Nephron progenitor cell (in vitro differentiated cells): ENCODE data around the gene ZNF569.

ENCODE experiments used
- DNase-seq: peaks from one replicate; pipeline ENCODE4 v3.0.0; 2021
- H3K27ac Mint-ChIP-seq: 2 replicates; pipeline ENCODE4 v1.8.0; 2021; ENCODE audit warnings: mild to moderate bottlenecking, moderate library complexity, mixed read lengths
- H3K27me3 Mint-ChIP-seq: 2 replicates; pipeline ENCODE4 v1.8.0; 2021; ENCODE audit warnings: mild to moderate bottlenecking, low read depth, mixed read lengths; ENCODE audit not compliant: poor library complexity
- H3K36me3 Mint-ChIP-seq: 2 replicates; pipeline ENCODE4 v1.8.0; 2021; ENCODE audit warnings: low read depth, mixed read lengths
- H3K4me1 Mint-ChIP-seq: 2 replicates; pipeline ENCODE4 v1.8.0; 2021; ENCODE audit warnings: mixed read lengths
- H3K4me3 Mint-ChIP-seq: 2 replicates; pipeline ENCODE4 v1.8.0; 2021; ENCODE audit warnings: mild to moderate bottlenecking, moderate library complexity, mixed read lengths
- H3K9me3 Mint-ChIP-seq: 2 replicates; pipeline ENCODE4 v1.8.0; 2021; ENCODE audit warnings: mild to moderate bottlenecking, moderate library complexity, mixed read lengths
- TF ChIP-seq, protein P1 (sequence below): fragments of 200-600 bp; sonication (generic); IDR thresholded peaks from 2 replicates; pipeline ENCODE4 v1.5.0; 2021; ENCODE audit warnings: antibody characterized with exemption

The ZNF569 gene

GRCh38 chr19:37466798-37467607 lies at the start of gene ZNF569:
TSS of gene ZNF569 (minus strand) at chr19:37467444. CDS start at chr19:37444921, 22,523 bp downstream.
- H3K36me3 Mint-ChIP-seq = peaks cover 54% of the 10 kb centered on the region
- peaks cover 63% of the 10 kb centered on the region for H3K9me3 Mint-ChIP-seq
- H3K27me3 Mint-ChIP-seq = peaks cover 10% of the 10 kb centered on the region
- peak within 1 kb of the TSS; percentile 99 for H3K27ac Mint-ChIP-seq
- peaks cover 29% of the 10 kb centered on the region for H3K4me1 Mint-ChIP-seq
- TF ChIP-seq, protein P1, sequence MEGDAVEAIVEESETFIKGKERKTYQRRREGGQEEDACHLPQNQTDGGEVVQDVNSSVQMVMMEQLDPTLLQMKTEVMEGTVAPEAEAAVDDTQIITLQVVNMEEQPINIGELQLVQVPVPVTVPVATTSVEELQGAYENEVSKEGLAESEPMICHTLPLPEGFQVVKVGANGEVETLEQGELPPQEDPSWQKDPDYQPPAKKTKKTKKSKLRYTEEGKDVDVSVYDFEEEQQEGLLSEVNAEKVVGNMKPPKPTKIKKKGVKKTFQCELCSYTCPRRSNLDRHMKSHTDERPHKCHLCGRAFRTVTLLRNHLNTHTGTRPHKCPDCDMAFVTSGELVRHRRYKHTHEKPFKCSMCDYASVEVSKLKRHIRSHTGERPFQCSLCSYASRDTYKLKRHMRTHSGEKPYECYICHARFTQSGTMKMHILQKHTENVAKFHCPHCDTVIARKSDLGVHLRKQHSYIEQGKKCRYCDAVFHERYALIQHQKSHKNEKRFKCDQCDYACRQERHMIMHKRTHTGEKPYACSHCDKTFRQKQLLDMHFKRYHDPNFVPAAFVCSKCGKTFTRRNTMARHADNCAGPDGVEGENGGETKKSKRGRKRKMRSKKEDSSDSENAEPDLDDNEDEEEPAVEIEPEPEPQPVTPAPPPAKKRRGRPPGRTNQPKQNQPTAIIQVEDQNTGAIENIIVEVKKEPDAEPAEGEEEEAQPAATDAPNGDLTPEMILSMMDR = no peak
- DNase-seq = peak; percentile 80
- peak within 1 kb of the TSS; percentile 99 for H3K4me3 Mint-ChIP-seq

GRCh38 chr19:37513397-37513796 lies 46.2 kb upstream of the ZNF569 start:
- Mint-ChIP-seq H3K4me3 (no peak overlapping the region), H3K4me1 (no peaks in the 10 kb centered on the region), H3K9me3 (peaks cover 70% of the 10 kb centered on the region), H3K27me3 (no peaks in the 10 kb centered on the region), H3K27ac (no peak overlapping the region), H3K36me3 (peaks cover 98% of the 10 kb centered on the region)
- TF ChIP-seq, protein P1 = no peak
- DNase-seq = no peak

DNA sequence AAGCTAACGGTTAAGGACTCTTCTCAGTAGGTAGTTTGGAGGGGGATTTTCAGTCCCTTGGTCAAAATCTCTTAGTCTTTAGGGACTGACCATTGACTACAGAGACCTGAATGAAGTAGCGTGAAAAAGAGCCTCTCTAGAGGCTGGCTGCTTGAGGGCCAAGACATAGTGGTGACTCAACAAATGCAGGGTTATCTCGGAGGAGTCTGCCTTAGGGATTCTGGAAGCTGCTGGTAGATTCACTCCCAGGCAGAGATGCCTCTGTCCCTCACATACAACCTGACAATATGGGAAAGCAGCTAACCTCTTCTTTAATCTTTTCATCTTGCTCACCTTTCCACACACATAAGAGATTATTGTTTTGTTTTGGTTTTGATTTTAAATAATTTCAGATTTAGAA lies 44.6 kb upstream of the ZNF569 start:
- Mint-ChIP-seq H3K36me3 (peaks cover 83% of the 10 kb centered on the region), H3K27me3 (no peaks in the 10 kb centered on the region)
- no peak for DNase-seq

GRCh38 chr19:37511186-37511585 lies 43.9 kb upstream of the ZNF569 start:
- Mint-ChIP-seq H3K36me3 (peaks cover 76% of the 10 kb centered on the region), H3K4me1 (no peaks in the 10 kb centered on the region), H3K9me3 (peaks cover 53% of the 10 kb centered on the region), H3K4me3 (no peak overlapping the region), H3K27ac (no peak overlapping the region), H3K27me3 (no peaks in the 10 kb centered on the region)
- DNase-seq = no peak
- TF ChIP-seq, protein P1 = no peak

More for the DNA sequence above, 44.6 kb upstream of the ZNF569 start:
- H3K4me3 Mint-ChIP-seq = no peak overlapping the region
- H3K9me3 Mint-ChIP-seq = peaks cover 60% of the 10 kb centered on the region
- TF ChIP-seq, protein P1 = no peak
- H3K27ac Mint-ChIP-seq = no peak overlapping the region
- H3K4me1 Mint-ChIP-seq = no peaks in the 10 kb centered on the region

DNA sequence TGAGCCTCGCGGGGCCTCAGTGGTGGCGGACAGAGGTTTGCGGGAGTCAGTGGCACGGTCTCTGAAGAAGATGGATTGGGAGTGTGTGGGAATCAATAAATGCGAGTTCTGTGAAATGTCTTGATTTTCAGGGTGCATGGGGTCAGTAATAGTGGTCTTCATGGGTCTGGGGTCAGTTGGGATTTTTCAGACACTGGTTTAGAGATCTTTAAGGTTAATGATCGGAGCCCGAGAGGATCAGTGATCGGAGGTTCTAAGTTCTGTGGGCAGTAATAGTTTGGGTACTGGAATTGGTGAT lies 39.9 kb upstream of the ZNF569 start:
- no peaks in the 10 kb centered on the region for H3K27me3 Mint-ChIP-seq
- peaks cover 62% of the 10 kb centered on the region for H3K36me3 Mint-ChIP-seq
- no peak overlapping the region for H3K27ac Mint-ChIP-seq
- H3K4me1 Mint-ChIP-seq = no peaks in the 10 kb centered on the region
- H3K9me3 Mint-ChIP-seq = peaks cover 18% of the 10 kb centered on the region
- no peak for DNase-seq
- no peak overlapping the region for H3K4me3 Mint-ChIP-seq
- TF ChIP-seq, protein P1 = no peak
